Thymus (tissue), 11 donors: ENCODE measurements around the gene PAPPA2. TPM values are rescaled to one million over a fixed set of nuclear protein-coding genes. Genes with fewer than 3 reads are reported as not detected.

Experiments
- DNase-seq, 9 donors: peaks; one replicate each; pipeline ENCODE4 v3.0.0-alpha.2; 2013; ENCODE audit warnings: low spot score in 9 of 9, low read depth in 6 of 9, missing footprints in 1 of 9
- H3K27ac ChIP-seq, 2 donors: one replicate each; pipeline ENCODE4 v1.5.1; 2013; ENCODE audit warnings: control low read depth in 1 of 2, low read depth in 1 of 2, low read length in 1 of 2, mild to moderate bottlenecking in 1 of 2, moderate library complexity in 1 of 2
- H3K27me3 ChIP-seq, 2 donors: one replicate each; pipeline ENCODE4 v1.5.1; 2013; ENCODE audit warnings: low read length in 1 of 2; ENCODE audit not compliant: control insufficient read depth in 2 of 2, insufficient read depth in 1 of 2
- H3K36me3 ChIP-seq, 2 donors: one replicate each; pipeline ENCODE4 v1.5.1; 2013; ENCODE audit warnings: low read length in 1 of 2, mild to moderate bottlenecking in 1 of 2, moderate library complexity in 1 of 2; ENCODE audit not compliant: control insufficient read depth in 2 of 2, insufficient read depth in 2 of 2
- H3K4me1 ChIP-seq, 2 donors: one replicate each; pipeline ENCODE4 v1.5.1; 2013; ENCODE audit warnings: low read length in 2 of 2; ENCODE audit not compliant: control insufficient read depth in 2 of 2, insufficient read depth in 2 of 2
- H3K4me3 ChIP-seq, 2 donors: one replicate each; pipeline ENCODE4 v1.5.1; 2013; ENCODE audit warnings: low read length in 2 of 2, control low read depth in 1 of 2, mild to moderate bottlenecking in 1 of 2
- H3K9me3 ChIP-seq, 2 donors: one replicate each; pipeline ENCODE4 v1.5.1; 2013; ENCODE audit warnings: low read length in 1 of 2, mild to moderate bottlenecking in 1 of 2; ENCODE audit not compliant: control insufficient read depth in 2 of 2, insufficient read depth in 1 of 2
- WGBS: extraction: QIAGEN DNeasy Blood & Tissue Kit; methylation state at CpG from one replicate; pipeline ENCODE4 v1.1.7; 2013; 5-methylcytosine and 5-hydroxymethylcytosine counted together
- polyA plus RNA-seq: library from polyadenylated mRNA; stranded (reverse); fragments of 200-250 nt; gene quantifications from one replicate; pipeline ENCODE4 v1.2.3, GENCODE V29; 2013
- total RNA-seq: library from RNA; stranded (reverse); fragments of 120-200 nt; gene quantifications from one replicate; pipeline ENCODE4 v1.2.4, GENCODE V29; 2013
- donor health status: healthy.

Gene PAPPA2
- total and polyA plus RNA-seq, 2 donors, result 0.02 to 0.28 TPM

GRCh38 chr1:176574756-176575155, 111.8 kb downstream of the PAPPA2 start:
- H3K36me3 ChIP-seq, result no peaks in the 10 kb centered on the region
- H3K4me3 ChIP-seq, result no peak overlapping the region
- no peaks in the 10 kb centered on the region for H3K27me3 ChIP-seq
- no peak overlapping the region for H3K27ac ChIP-seq
- H3K4me1 ChIP-seq, result no peaks in the 10 kb centered on the region
- DNase-seq, result no peak
- H3K9me3 ChIP-seq, result no peaks in the 10 kb centered on the region
- WGBS, result 88% methylated on average over 2 of the region's 2 CpGs

GRCh38 chr1:176575991-176576390, 113.0 kb downstream of the PAPPA2 start:
- no peaks in the 10 kb centered on the region for H3K9me3 ChIP-seq
- whole genome bisulfite sequencing, result 80% methylated on average over 1 of the region's 1 CpG
- no peaks in the 10 kb centered on the region for H3K36me3 ChIP-seq
- no peaks in the 10 kb centered on the region for H3K27me3 ChIP-seq
- H3K4me3 ChIP-seq, result no peak overlapping the region
- no peaks in the 10 kb centered on the region for H3K4me1 ChIP-seq
- no peak for DNase-seq
- no peak overlapping the region for H3K27ac ChIP-seq

GRCh38 chr1:176576670-176577069, 113.7 kb downstream of the PAPPA2 start:
- Histone ChIP-seq H3K4me3 (no peak overlapping the region), H3K36me3 (no peaks in the 10 kb centered on the region), H3K9me3 (no peaks in the 10 kb centered on the region), H3K4me1 (no peaks in the 10 kb centered on the region), H3K27ac (no peak overlapping the region), H3K27me3 (no peaks in the 10 kb centered on the region)
- DNase-seq, result no peak
- 91% methylated on average over 5 of the region's 5 CpGs for WGBS

GRCh38 chr1:176577646-176578197, 114.7 kb downstream of the PAPPA2 start:
- no peak for DNase-seq
- WGBS, result 34% methylated on average over 4 of the region's 4 CpGs

GRCh38 chr1:176579087-176579486, 116.1 kb downstream of the PAPPA2 start:
- 58% methylated on average over 3 of the region's 3 CpGs for WGBS
- no peaks in the 10 kb centered on the region for H3K36me3 ChIP-seq
- H3K9me3 ChIP-seq, result no peaks in the 10 kb centered on the region
- H3K4me1 ChIP-seq, result no peaks in the 10 kb centered on the region
- no peak overlapping the region for H3K4me3 ChIP-seq
- no peak overlapping the region for H3K27ac ChIP-seq
- H3K27me3 ChIP-seq, result no peaks in the 10 kb centered on the region
- no peak for DNase-seq

More at GRCh38 chr1:176577646-176578197, 114.7 kb downstream of the PAPPA2 start:
- H3K4me1 ChIP-seq, result no peaks in the 10 kb centered on the region
- H3K4me3 ChIP-seq, result no peak overlapping the region
- no peak overlapping the region for H3K27ac ChIP-seq
- no peaks in the 10 kb centered on the region for H3K36me3 ChIP-seq
- H3K9me3 ChIP-seq, result no peaks in the 10 kb centered on the region
- no peaks in the 10 kb centered on the region for H3K27me3 ChIP-seq

- 94% methylated on average over 16 of the region's 16 CpGs for WGBS
- Histone ChIP-seq H3K27me3 (no peaks in the 10 kb centered on the region), H3K4me1 (no peaks in the 10 kb centered on the region), H3K27ac (no peak overlapping the region), H3K9me3 (no peaks in the 10 kb centered on the region), H3K4me3 (no peak overlapping the region), H3K36me3 (no peaks in the 10 kb centered on the region)
- no peak for DNase-seq
These were observed 132.2 kb downstream of the PAPPA2 start for GRCh38 chr1:176595217-176595616.

- WGBS, result 87% methylated on average over 3 of the region's 3 CpGs
- no peaks in the 10 kb centered on the region for H3K4me1 ChIP-seq
These were observed 138.4 kb downstream of the PAPPA2 start for GRCh38 chr1:176601348-176601747.

GRCh38 chr1:176602388-176603004, 139.5 kb downstream of the PAPPA2 start:
- no peak overlapping the region for H3K4me3 ChIP-seq
- WGBS, result 76% methylated on average over 5 of the region's 5 CpGs
- no peaks in the 10 kb centered on the region for H3K9me3 ChIP-seq
- H3K27ac ChIP-seq, result no peak overlapping the region
- H3K4me1 ChIP-seq, result no peaks in the 10 kb centered on the region
- no peak for DNase-seq
- no peaks in the 10 kb centered on the region for H3K36me3 ChIP-seq
- no peaks in the 10 kb centered on the region for H3K27me3 ChIP-seq

More at GRCh38 chr1:176601348-176601747, 138.4 kb downstream of the PAPPA2 start:
- Histone ChIP-seq H3K27me3 (no peaks in the 10 kb centered on the region), H3K36me3 (no peaks in the 10 kb centered on the region), H3K4me3 (no peak overlapping the region), H3K9me3 (no peaks in the 10 kb centered on the region), H3K27ac (no peak overlapping the region)
- DNase-seq, result no peak

GRCh38 chr1:176603696-176604095, 140.7 kb downstream of the PAPPA2 start:
- no peaks in the 10 kb centered on the region for H3K27me3 ChIP-seq
- H3K27ac ChIP-seq, result no peak overlapping the region
- no peak for DNase-seq
- no peaks in the 10 kb centered on the region for H3K36me3 ChIP-seq
- H3K9me3 ChIP-seq, result no peaks in the 10 kb centered on the region
- no peaks in the 10 kb centered on the region for H3K4me1 ChIP-seq
- WGBS, result 92% methylated on average over 1 of the region's 1 CpG
- no peak overlapping the region for H3K4me3 ChIP-seq
